ENCODE data around the gene TJP3.
"Not testable (repeated sequence)": the region's sequence is repeated elsewhere in the genome, so short reads cannot be mapped to it uniquely, and the experiment has no call there.

TJP3 gene

DNA sequence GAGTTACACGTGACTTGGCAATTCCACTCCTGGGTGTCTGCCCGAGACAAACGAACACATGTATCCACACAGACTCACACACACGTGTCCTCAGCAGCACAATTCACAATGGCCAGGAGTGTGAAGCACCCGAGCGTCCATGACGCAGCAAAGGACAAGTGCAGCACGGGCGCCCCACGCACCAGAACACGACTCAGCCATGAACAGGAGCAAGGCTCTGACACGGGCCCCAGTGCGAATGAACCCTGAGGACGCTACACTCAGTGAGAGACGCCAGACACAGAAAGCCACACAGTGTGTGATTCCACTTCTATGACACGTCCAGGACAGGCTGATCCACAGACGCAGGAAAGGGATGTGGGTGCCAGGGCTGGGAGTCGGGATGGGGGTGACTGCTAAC lies 44.3 kb upstream of the TJP3 start:
- TF ChIP-seq CTCF (IDR thresholded peaks at IDR 0.05; ENCODE audit: control extremely low read depth, extremely low read depth, low read depth, missing control alignments) = no peak
- ChIA-PET POLR2A (no interaction called here), CTCF (interaction anchor here (11.2 kb wide), 1 partner anchor 39 kb away, joined by 148 read pairs; the partner anchor contains the start of genes PIP5K1C and TJP3)
- DNase-seq (ENCODE audit: extremely low spot score) = no peak

DNA sequence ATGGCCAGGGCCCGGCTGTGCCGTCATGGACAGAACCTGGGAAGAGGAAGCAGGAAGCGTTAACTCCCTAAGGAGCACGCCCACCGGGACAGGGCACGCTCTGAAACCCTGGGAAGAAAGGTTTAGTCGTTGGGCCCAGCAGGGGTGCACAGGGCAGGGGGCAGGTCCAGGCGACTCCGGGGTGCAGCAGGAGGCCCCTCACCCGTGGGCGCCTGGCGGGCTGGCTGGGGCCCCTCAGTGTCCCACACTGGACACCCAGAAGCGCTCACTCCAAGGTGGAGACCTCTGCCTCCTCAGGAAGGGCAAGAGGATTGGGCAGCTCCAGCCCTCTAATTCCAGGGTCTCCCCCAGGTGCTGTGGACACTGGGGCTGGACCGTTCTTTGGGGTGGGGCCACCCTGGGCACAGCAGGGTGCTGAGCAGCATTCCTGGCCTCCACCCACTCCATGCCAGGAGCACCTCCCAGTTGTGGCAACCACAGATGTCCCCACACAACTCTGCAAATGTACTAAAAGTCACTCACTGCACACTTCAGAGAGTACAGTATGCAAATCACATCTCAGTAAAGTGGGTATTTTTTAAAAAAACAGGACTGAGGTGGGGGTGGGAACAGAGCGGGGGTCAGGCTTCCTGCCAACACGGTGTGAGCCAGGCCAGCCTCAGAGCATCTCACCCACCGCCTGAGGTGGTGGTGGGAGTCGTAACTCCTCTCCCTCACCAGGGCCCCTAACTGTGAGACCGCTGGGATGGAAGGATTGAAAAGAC lies 43.1 kb upstream of the TJP3 start:
- ChIA-PET POLR2A (no interaction called here), CTCF (interaction anchor here (0.6 to 11.2 kb wide), 7 partner anchors 9 to 59 kb away, joined by 3 to 148 read pairs (median 10); partner anchors contain the start of genes PIP5K1C and TJP3)
- DNase-seq (ENCODE audit: extremely low spot score) = no peak
- no peak for TF ChIP-seq CTCF (IDR thresholded peaks at IDR 0.05; ENCODE audit: control extremely low read depth, extremely low read depth, low read depth, missing control alignments)

DNA sequence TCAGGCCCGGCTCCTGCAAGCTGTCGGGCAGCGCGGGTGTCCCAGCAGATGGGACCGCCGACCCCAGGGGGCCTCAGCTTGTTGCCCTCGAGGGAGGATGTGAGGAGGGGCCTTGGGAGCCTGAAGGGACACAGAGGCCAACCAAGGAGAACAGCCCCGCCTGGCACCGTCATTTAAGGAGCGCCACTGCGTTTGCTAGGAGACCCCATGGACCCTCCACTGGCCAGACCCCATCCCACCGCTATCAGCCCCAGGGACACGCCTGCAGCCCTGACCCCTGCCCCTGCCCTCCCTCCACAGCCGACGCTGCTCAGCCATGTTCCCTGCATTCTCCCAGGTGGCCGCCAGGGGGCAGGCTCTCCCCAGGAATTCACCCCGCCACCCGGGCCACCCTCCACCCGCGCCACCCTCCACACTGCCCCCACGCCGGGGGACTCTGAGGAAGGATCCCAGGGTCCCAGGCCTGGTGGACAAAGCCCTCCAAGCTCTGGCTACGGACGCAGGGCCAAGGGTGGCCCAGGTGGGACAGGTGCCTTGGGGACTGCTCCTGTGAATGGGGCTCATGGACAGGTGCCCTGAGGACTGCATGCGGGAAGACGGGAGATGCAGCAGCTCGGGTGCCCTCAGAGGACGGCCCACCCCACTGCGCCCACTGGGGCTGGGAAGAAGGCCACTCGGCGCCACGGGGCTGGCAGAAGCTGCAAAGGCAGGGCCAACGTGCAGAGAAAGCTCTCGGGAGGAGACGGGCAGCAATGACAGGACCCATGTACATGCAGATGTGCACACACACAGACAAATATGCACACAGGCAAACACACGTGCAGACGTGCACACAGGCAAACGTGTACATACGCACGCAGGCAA lies 42.3 kb upstream of the TJP3 start:
- peak; percentile 88 for DNase-seq (ENCODE audit: extremely low spot score)
- ChIA-PET CTCF (interaction anchor here (0.6 to 11.2 kb wide), 17 partner anchors 8 to 121 kb away, joined by 3 to 148 read pairs (median 5); partner anchors contain the start of genes APBA3, PIP5K1C and TJP3), POLR2A (no interaction called here)
- peak; percentile 91 for TF ChIP-seq CTCF (IDR thresholded peaks at IDR 0.05; ENCODE audit: control extremely low read depth, extremely low read depth, low read depth, missing control alignments)

DNA sequence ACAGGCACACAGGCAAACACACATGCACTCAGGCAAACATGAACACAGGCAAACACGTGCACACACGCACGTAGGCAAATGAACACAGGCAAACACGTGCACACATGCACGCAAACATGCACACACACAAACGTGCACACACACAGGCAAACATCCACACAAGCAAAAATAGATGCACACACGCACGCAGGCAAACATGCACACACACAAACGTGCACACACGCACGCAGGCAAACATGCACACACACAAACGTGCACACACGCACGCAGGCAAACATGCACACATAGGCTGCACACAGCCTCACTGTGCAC lies 41.7 kb upstream of the TJP3 start:
- POLR2A ChIA-PET; DNase-seq (ENCODE audit: extremely low spot score): not testable (repeated sequence)
- CTCF ChIA-PET = interaction anchor here (0.7 to 11.2 kb wide), 15 partner anchors 8 to 121 kb away, joined by 3 to 148 read pairs (median 5); partner anchors contain the start of genes APBA3, PIP5K1C and TJP3

DNA sequence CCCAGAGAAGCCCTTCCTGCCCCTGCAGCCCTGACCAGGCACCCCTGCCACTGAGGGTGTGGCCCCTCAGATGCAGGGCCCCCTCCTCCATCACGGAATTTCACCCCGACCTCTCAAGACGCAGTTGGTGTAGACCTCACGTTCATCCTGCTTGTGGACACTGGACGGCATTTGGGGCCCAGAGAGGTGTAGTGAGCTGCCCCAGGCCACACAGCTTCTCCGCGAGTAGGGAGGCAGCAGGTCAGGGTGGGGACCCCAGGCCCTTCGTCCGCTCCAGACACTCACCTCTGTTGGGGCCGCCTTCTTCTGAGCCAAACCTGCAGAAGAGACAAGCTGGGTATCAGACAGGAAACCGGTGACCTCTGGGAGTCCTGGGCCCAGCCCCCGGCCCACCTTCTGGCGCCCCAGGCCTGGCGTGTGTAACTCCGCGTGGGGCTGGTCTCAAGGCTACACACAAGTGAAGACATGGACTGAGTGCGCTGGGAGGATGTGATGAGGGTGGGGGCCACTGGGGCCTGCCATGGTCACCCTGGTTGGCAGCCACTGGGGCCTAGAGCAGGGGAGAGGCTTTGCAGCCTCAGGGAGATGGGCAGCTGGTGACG lies 41.0 kb upstream of the TJP3 start:
- no peak for DNase-seq (ENCODE audit: extremely low spot score)
- no peak for TF ChIP-seq CTCF (IDR thresholded peaks at IDR 0.05; ENCODE audit: control extremely low read depth, extremely low read depth, low read depth, missing control alignments)
- POLR2A ChIA-PET = no interaction called here
- CTCF ChIA-PET = interaction anchor here (1.4 to 11.2 kb wide), 11 partner anchors 11 to 122 kb away, joined by 3 to 148 read pairs (median 5); partner anchors contain the start of genes APBA3, PIP5K1C and TJP3

DNA sequence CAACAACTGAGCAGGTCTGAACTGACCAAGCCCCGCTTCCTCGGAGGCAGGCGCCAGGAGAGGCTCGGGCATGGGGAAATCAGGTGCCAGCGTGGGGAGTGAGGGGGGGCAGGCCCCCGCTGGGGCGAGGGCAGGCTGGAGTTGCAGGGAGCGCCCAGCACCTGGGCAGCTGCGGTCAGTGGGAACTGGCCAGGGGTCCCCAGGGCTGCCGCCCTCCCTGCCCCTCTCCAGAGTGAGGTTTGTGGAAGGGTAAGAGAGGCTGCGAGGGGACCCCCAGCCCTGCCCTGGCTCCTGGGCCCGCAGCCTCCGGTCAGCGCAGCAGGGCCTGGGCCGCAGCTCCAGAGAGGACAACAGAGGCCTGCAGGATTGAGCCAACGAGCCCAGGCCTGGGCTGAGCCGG lies 40.4 kb upstream of the TJP3 start:
- DNase-seq (ENCODE audit: extremely low spot score) = no peak
- POLR2A ChIA-PET = no interaction called here
- TF ChIP-seq CTCF (IDR thresholded peaks at IDR 0.05; ENCODE audit: control extremely low read depth, extremely low read depth, low read depth, missing control alignments) = no peak
- CTCF ChIA-PET = interaction anchor here (0.9 to 11.2 kb wide), 6 partner anchors 11 to 123 kb away, joined by 3 to 148 read pairs (median 4); partner anchors contain the start of genes PIP5K1C and TJP3
